NCI-H446 treated with DMSO at 0.1 percent for 48 hours (cell line): ENCODE data around the gene C1GALT1C1L.
"Not testable (repeated sequence)": the region's sequence is repeated elsewhere in the genome, so short reads cannot be mapped to it uniquely, and the experiment has no call there.

ENCODE experiments used
- DNase-seq: peaks from one replicate; lab custom pipeline; 2025; lab: John Stamatoyannopoulos, UW

C1GALT1C1L gene

GRCh38 chr2:43653506-43653905, 22.7 kb downstream of the C1GALT1C1L start:
- DNase-seq = no peak

GRCh38 chr2:43648994-43649701, 27.1 kb downstream of the C1GALT1C1L start:
- DNase-seq = no peak

GRCh38 chr2:43643680-43644079, 32.5 kb downstream of the C1GALT1C1L start:
- DNase-seq = no peak

- no peak for DNase-seq
These were observed 33.9 kb downstream of the C1GALT1C1L start for GRCh38 chr2:43642363-43642762.

GRCh38 chr2:43637030-43637803, 39.0 kb downstream of the C1GALT1C1L start, which contains the start of gene PLEKHH2:
Gene PLEKHH2 (plus strand): TSS chr2:43637260. CDS start chr2:43644674, 7,414 bp downstream.
- peak; percentile 37 for DNase-seq

- DNase-seq = no peak
These were observed 39.6 kb downstream of the C1GALT1C1L start for GRCh38 chr2:43636621-43637020.

GRCh38 chr2:43636153-43636552, 40.1 kb downstream of the C1GALT1C1L start:
- not testable (repeated sequence) for DNase-seq

GRCh38 chr2:43634604-43635306, 41.5 kb downstream of the C1GALT1C1L start:
- DNase-seq = peak; percentile 62

GRCh38 chr2:43631618-43632317, 44.5 kb downstream of the C1GALT1C1L start:
- no peak for DNase-seq
